ENCODE data around the gene ERC2.
"Not testable (repeated sequence)": the region's sequence is repeated elsewhere in the genome, so short reads cannot be mapped to it uniquely, and the experiment has no call there.

ERC2 gene

GRCh38 chr3:56122911-56123310 lies 345.4 kb downstream of the ERC2 start:
- no peak for DNase-seq (ENCODE audit: low spot score)

DNA sequence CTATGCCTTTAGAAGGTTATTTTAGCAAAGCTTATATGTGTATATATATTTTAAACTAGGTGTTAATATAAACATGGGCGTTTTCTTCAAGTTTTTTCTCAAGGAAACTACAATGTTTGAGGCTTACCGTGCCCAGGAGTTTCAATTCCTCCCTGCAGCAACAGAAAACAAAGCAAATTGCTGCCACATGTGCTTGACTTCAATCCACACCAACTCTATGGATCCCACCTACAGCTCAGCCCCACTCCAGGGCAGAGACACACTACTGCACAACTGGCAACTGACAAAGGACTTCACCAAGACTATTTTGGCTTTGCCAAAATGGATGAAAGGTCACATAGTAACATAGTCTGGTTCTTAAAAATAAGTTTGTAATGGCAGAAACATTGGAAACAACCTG lies 346.6 kb downstream of the ERC2 start:
- no peak for DNase-seq (ENCODE audit: low spot score)

DNA sequence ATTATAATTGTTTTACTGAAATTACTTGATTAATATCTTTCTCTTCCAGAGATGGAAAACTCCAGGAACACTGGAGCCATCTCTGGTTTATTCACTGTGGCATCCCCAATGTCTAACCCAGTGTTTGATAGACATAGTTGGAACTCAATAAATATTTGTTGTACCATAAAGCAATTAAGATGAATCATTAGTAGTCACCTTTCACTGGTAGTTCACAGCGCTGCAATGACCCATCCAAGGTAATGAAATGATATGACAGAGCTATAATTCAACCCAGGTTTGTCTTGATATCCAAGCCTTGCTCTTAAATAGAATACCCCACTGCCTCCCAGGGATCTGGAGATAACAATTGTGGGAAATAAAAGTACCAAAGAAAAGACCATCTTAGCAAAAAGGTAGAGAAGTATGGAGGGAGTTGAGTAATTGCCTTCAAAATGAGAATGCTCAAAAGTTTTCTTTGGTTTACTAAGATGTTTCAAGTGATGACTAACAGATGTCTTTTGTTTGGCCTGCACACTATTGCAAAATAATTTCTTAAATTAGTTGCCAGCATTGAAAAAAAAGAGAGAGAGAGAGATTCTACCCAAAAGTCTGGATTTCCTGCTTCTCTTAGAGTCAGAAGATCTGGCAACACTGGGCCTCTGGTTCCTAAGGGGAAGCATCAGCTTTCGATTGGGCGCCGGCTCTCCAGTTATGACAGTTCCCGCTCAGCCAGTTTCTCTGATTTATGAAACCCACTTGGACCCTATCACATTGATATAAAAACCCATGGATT lies 348.5 kb downstream of the ERC2 start:
- no peak for DNase-seq (ENCODE audit: low spot score)

GRCh38 chr3:56118968-56119367 lies 349.3 kb downstream of the ERC2 start:
- no peak for DNase-seq (ENCODE audit: low spot score)

DNA sequence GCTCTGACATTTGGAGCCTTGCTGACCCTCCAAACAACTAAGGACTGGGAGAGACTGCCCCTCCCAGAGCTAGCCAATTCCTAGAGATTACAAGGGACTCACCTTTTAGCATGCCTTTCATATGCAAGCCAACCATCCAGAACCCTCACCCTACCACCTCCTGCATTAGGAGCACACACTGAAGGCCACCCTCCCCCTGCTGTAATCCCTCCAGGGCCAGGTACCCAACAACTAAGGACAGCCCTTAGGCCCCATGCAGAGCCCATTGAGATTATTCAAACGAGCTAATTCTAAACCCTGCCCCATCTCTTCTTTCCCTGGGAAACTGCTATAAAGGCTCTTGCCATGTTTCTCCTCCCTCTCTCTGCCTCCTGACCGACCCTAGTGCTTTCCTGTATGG lies 352.6 kb downstream of the ERC2 start:
- no peak for DNase-seq (ENCODE audit: low spot score)

- DNase-seq (ENCODE audit: low spot score) = no peak
Measured at GRCh38 chr3:56115199-56115598, 353.1 kb downstream of the ERC2 start.

DNA sequence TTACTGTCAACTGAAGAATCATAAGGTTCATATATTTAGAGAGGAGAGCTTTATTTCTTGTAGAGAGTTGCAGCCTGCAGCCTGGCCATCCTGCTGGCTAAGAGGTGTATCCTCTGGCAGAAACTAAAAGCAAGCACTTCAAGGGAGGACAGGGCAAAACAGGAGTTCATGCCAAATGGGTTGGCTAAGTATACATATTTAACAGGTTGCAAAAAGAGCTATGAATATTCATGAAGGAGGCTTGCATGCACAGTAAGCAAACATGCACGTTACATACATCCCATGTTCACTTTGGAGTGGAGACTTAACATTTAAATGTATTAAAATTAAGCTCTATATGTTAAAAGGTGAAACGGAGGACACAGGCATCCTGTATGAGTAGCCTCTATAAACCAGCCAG lies 354.4 kb downstream of the ERC2 start:
- DNase-seq (ENCODE audit: low spot score) = no peak

- DNase-seq (ENCODE audit: low spot score) = no peak
Measured at GRCh38 chr3:56113231-56113630, 355.0 kb downstream of the ERC2 start.

GRCh38 chr3:56111606-56112304 lies 356.5 kb downstream of the ERC2 start:
- no peak for DNase-seq (ENCODE audit: low spot score)

GRCh38 chr3:56110886-56111285 lies 357.4 kb downstream of the ERC2 start:
- DNase-seq (ENCODE audit: low spot score) = no peak

DNA sequence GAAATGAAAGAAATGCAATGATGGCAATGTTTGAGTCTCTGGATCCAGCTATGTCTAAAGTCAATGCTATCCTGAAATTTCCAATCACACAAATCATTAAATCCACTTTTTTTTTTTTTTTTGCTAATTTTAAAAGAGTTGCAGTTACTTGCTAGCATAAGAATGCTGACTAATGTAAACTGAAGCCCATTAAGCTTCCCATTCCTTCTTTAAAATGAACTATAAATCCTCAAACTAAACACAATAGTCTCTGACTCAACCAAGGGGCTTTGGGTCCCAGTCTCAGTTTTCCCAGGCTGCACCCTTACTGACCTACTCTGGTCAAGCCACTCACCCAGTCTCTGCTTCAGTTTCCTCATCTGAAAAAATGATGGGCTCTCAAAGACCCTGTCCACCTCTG lies 361.1 kb downstream of the ERC2 start:
- DNase-seq (ENCODE audit: low spot score) = no peak

- no peak for DNase-seq (ENCODE audit: low spot score)
Measured at GRCh38 chr3:56102032-56102431, 366.2 kb downstream of the ERC2 start.

- DNase-seq (ENCODE audit: low spot score) = no peak
Measured at GRCh38 chr3:56101576-56101975, 366.7 kb downstream of the ERC2 start.

DNA sequence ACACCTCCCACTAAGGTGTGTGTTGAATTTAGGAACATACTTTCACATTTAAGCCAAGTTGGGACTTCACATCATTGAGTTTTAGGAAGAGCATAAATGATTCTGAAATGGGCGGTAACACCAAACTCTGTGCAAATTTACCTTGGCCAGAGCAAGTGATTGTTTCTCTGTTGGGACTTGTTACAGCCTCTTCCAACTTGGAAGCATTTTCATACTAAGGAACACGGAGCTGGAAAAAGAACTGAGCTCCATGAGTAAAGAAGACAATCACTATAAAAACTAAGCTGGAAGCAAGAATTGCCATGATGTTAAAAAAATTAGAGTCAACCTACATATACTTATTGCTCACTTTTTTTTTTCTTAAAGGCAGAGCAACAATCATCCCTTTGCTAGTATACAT lies 371.3 kb downstream of the ERC2 start:
- DNase-seq (ENCODE audit: low spot score) = no peak

- no peak for DNase-seq (ENCODE audit: low spot score)
Measured at GRCh38 chr3:56094170-56094569, 374.1 kb downstream of the ERC2 start.

DNA sequence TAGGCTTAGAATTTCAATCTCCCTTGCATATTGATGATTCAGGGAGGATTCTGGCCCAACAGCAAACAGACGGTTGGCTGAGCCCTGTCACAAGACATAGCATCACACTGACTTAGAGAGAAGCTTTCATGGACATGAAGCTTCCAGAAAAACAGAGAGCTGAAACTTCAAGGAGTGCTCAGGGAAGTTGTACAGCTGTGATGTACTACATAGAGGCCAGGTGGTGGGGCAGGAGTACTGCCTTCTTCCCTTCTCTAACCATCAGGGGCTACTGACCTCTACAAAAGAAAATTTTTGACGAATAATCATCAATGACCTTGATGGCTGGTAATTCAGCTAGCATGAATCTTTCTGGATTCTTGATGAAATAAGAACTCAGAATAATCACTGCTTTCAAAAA lies 378.5 kb downstream of the ERC2 start:
- no peak for DNase-seq (ENCODE audit: low spot score)

DNA sequence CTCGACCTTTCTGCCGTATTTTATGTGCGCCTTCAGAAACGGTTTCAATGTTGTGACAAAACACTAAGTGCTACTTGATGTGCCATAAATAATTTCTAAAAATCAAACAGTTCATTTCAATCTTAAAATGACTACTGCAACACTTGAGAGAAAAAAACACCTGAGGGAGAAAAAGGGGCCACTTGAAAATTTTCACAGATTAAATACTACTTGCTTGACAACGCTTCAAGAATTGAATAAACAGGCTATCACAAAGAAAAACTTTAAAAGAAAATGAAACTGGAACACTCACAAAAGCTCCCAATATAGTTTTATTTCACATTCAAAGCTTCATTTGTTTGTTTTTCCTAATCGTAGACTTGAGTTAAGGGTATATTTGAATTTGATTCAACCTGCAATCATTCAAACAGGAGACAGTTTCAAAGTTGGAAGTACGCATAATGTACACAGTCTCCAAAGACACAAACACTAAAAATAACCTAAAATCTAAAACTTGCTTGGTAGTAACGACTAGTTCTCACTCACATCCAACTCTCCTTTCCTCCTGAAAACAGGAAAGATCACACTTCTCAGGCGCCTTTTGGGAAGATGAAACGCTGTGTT lies 380.7 kb downstream of the ERC2 start:
- no peak for DNase-seq (ENCODE audit: low spot score)

- DNase-seq (ENCODE audit: low spot score) = no peak
Measured at GRCh38 chr3:56086355-56086754, 381.9 kb downstream of the ERC2 start.

DNA sequence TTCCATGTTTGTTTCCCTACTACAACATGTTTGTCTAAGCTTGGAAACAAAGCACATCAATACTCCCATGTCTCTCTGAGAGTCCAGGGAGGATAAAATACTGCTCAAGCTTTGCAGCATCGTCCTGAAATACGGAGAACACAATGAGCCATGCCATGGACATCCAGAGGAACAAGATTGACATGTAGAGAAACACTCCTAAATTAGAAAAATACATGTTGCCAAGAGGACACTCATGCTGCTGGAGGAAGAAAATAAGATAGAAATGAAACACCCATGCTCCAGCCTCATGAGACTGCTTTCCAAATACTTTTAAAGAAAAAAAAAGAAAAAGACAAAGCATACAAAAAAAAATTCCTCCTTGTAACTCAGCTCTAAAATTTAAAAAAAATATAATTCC lies 387.0 kb downstream of the ERC2 start:
- DNase-seq (ENCODE audit: low spot score) = no peak

GRCh38 chr3:56076746-56077145 lies 391.5 kb downstream of the ERC2 start:
- no peak for DNase-seq (ENCODE audit: low spot score)

- no peak for DNase-seq (ENCODE audit: low spot score)
Measured at GRCh38 chr3:56075089-56075488, 393.2 kb downstream of the ERC2 start.

GRCh38 chr3:56069766-56070165 lies 398.5 kb downstream of the ERC2 start:
- DNase-seq (ENCODE audit: low spot score) = no peak

GRCh38 chr3:56066405-56066804 lies 401.9 kb downstream of the ERC2 start:
- not testable (repeated sequence) for DNase-seq (ENCODE audit: low spot score)
